C4-2B (cell line): ENCODE results near the gene PHETA2.

Source experiments
- CTCF ChIP-seq: fragments of 450-650 bp; conservative IDR thresholded peaks from 2 replicates; pipeline ENCODE4 v1.5.1; 2017; ENCODE audit warnings: mild to moderate bottlenecking
- ZFX ChIP-seq: fragments of 450-650 bp; IDR thresholded peaks from 2 replicates; pipeline ENCODE4 v1.6.1; 2017

GRCh38 chr22:42033263-42034181, 40.5 kb upstream of the PHETA2 start:
- TF ChIP-seq CTCF = no peak
- no peak for TF ChIP-seq ZFX
